Measurements from ENCODE around the gene KRTAP10-3. TPM values are rescaled to one million over a fixed set of nuclear protein-coding genes. Genes with fewer than 3 reads are reported as not detected.
"Not testable (repeated sequence)": the region's sequence is repeated elsewhere in the genome, so short reads cannot be mapped to it uniquely, and the experiment has no call there.

KRTAP10-3 gene
- total RNA-seq, 1 donor from 2014 or later = not detected

- H3K36me3 ChIP-seq = no peaks in the 10 kb centered on the region
- no peak for TF ChIP-seq CTCF (IDR thresholded peaks at IDR 0.05; ENCODE audit: borderline replicate concordance)
- peaks cover 5% of the 10 kb centered on the region for H3K4me1 ChIP-seq
- peaks cover 40% of the 10 kb centered on the region for H3K27me3 ChIP-seq (ENCODE audit: low read depth)
- peaks cover 27% of the 10 kb centered on the region for H3K9me3 ChIP-seq (replicated peaks)
- no peak for DNase-seq
- intact Hi-C loops (cut with micrococcal nuclease) = no loop called here
- no peak overlapping the region for H3K27ac ChIP-seq (replicated peaks)
- H3K4me3 ChIP-seq = no peak overlapping the region
These were observed 24.6 kb upstream of the KRTAP10-3 start for GRCh38 chr21:44583089-44583799.

GRCh38 chr21:44582055-44582454, 23.5 kb upstream of the KRTAP10-3 start:
- no peak for DNase-seq
- no peak overlapping the region for H3K4me3 ChIP-seq
- TF ChIP-seq CTCF (IDR thresholded peaks at IDR 0.05; ENCODE audit: borderline replicate concordance) = no peak
- no peaks in the 10 kb centered on the region for H3K36me3 ChIP-seq
- intact Hi-C loops (cut with micrococcal nuclease) = no loop called here
- H3K27me3 ChIP-seq (ENCODE audit: low read depth) = peaks cover 39% of the 10 kb centered on the region
- peaks cover 5% of the 10 kb centered on the region for H3K4me1 ChIP-seq
- H3K9me3 ChIP-seq (replicated peaks) = peaks cover 31% of the 10 kb centered on the region
- H3K27ac ChIP-seq (replicated peaks) = no peak overlapping the region

- Histone ChIP-seq H3K9me3 (replicated peaks) (peaks cover 37% of the 10 kb centered on the region), H3K4me1 (peaks cover 5% of the 10 kb centered on the region), H3K4me3 (no peak overlapping the region), H3K27ac (replicated peaks) (no peak overlapping the region), H3K27me3 (ENCODE audit: low read depth) (peaks cover 32% of the 10 kb centered on the region), H3K36me3 (no peaks in the 10 kb centered on the region)
- intact Hi-C loops (cut with micrococcal nuclease) = no loop called here
- no peak for TF ChIP-seq CTCF (IDR thresholded peaks at IDR 0.05; ENCODE audit: borderline replicate concordance)
- DNase-seq = no peak
These were observed 22.6 kb upstream of the KRTAP10-3 start for GRCh38 chr21:44581158-44581557.

GRCh38 chr21:44580231-44580821, 21.7 kb upstream of the KRTAP10-3 start, which contains the start of gene KRTAP10-5:
TSS of gene KRTAP10-5 (minus strand) at chr21:44580604. CDS start at chr21:44580578, 26 bp downstream.
- Histone ChIP-seq H3K9me3 (replicated peaks) (peaks cover 41% of the 10 kb centered on the region), H3K27me3 (ENCODE audit: low read depth) (peaks cover 23% of the 10 kb centered on the region)
- H3K36me3 ChIP-seq; H3K4me3 ChIP-seq; intact Hi-C loops (cut with micrococcal nuclease); H3K4me1 ChIP-seq; DNase-seq; H3K27ac ChIP-seq (replicated peaks): not testable (repeated sequence)

- no peak for TF ChIP-seq CTCF (IDR thresholded peaks at IDR 0.05; ENCODE audit: borderline replicate concordance)
- intact Hi-C loops (cut with micrococcal nuclease) = no loop called here
- H3K4me3 ChIP-seq = no peak overlapping the region
- no peak overlapping the region for H3K27ac ChIP-seq (replicated peaks)
- no peak for DNase-seq
- no peaks in the 10 kb centered on the region for H3K36me3 ChIP-seq
- peaks cover 5% of the 10 kb centered on the region for H3K4me1 ChIP-seq
- peaks cover 24% of the 10 kb centered on the region for H3K27me3 ChIP-seq (ENCODE audit: low read depth)
- H3K9me3 ChIP-seq (replicated peaks) = peaks cover 41% of the 10 kb centered on the region
These were observed 21.2 kb upstream of the KRTAP10-3 start for GRCh38 chr21:44579833-44580144.

Data from left ventricle myocardium inferior (tissue), 1 donor.